Measurements from ENCODE around the gene APBA2. TPM values are rescaled to one million over a fixed set of nuclear protein-coding genes. Genes with fewer than 3 reads are reported as not detected.
A peak's percentile ranks its signal among the peaks of the same experiment; 100 is the strongest.

Gene APBA2
- total RNA-seq, 1 donor from 2014 or later, result 41.0 TPM

GRCh38 chr15:28879551-28879950 lies 6.2 kb upstream of the APBA2 start:
- Mint-ChIP-seq H3K36me3 (ENCODE audit: insufficient read depth) (no peaks in the 10 kb centered on the region), H3K27me3 (peaks cover 14% of the 10 kb centered on the region), H3K27ac (no peak overlapping the region)

DNA sequence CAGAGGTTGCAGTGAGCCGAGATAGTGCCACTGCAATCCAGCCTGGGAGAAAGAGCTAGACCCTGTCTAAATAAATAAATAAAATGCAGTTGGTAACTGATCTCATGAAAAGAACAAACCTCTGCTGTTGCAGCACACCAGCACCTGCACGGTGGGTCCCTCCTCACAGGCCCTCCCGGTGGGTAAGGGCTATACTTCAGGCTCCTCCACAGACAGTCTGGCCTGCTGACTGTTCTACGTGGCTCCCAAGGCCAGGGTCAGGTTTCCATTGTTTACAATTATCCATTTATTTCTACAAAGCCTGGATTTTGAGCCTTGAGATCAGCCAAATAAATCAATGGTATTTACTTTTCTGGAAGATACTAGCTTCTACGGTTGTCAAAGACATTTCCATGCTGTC lies 5.1 kb upstream of the APBA2 start:
- H3K4me3 Mint-ChIP-seq (ENCODE audit: low read depth), result no peak overlapping the region
- H3K4me1 Mint-ChIP-seq (ENCODE audit: low read depth), result peaks cover 8% of the 10 kb centered on the region
- no peak overlapping the region for H3K27ac Mint-ChIP-seq
- H3K27me3 Mint-ChIP-seq, result peaks cover 11% of the 10 kb centered on the region
- H3K9me3 Mint-ChIP-seq (ENCODE audit: low read depth), result no peaks in the 10 kb centered on the region
- TF ChIP-seq, protein P1, sequence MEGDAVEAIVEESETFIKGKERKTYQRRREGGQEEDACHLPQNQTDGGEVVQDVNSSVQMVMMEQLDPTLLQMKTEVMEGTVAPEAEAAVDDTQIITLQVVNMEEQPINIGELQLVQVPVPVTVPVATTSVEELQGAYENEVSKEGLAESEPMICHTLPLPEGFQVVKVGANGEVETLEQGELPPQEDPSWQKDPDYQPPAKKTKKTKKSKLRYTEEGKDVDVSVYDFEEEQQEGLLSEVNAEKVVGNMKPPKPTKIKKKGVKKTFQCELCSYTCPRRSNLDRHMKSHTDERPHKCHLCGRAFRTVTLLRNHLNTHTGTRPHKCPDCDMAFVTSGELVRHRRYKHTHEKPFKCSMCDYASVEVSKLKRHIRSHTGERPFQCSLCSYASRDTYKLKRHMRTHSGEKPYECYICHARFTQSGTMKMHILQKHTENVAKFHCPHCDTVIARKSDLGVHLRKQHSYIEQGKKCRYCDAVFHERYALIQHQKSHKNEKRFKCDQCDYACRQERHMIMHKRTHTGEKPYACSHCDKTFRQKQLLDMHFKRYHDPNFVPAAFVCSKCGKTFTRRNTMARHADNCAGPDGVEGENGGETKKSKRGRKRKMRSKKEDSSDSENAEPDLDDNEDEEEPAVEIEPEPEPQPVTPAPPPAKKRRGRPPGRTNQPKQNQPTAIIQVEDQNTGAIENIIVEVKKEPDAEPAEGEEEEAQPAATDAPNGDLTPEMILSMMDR (IDR thresholded peaks at IDR 0.05; ENCODE audit: unreplicated experiment), result no peak
- H3K36me3 Mint-ChIP-seq (ENCODE audit: insufficient read depth), result no peaks in the 10 kb centered on the region
- no peak for DNase-seq (ENCODE audit: low spot score, unreplicated experiment)

More at GRCh38 chr15:28879551-28879950, 6.2 kb upstream of the APBA2 start:
- Mint-ChIP-seq H3K4me1 (ENCODE audit: low read depth) (peaks cover 9% of the 10 kb centered on the region), H3K9me3 (ENCODE audit: low read depth) (no peaks in the 10 kb centered on the region), H3K4me3 (ENCODE audit: low read depth) (no peak overlapping the region)
- DNase-seq (ENCODE audit: low spot score, unreplicated experiment), result no peak
- TF ChIP-seq, protein P1 (IDR thresholded peaks at IDR 0.05; ENCODE audit: unreplicated experiment), result no peak

GRCh38 chr15:28881170-28881569 lies 4.6 kb upstream of the APBA2 start:
- Mint-ChIP-seq H3K4me3 (ENCODE audit: low read depth) (no peak overlapping the region), H3K27me3 (peaks cover 8% of the 10 kb centered on the region), H3K4me1 (ENCODE audit: low read depth) (peaks cover 6% of the 10 kb centered on the region), H3K27ac (peak overlapping the region; percentile 87), H3K36me3 (ENCODE audit: insufficient read depth) (no peaks in the 10 kb centered on the region), H3K9me3 (ENCODE audit: low read depth) (no peaks in the 10 kb centered on the region)
- no peak for DNase-seq (ENCODE audit: low spot score, unreplicated experiment)
- TF ChIP-seq, protein P1 (IDR thresholded peaks at IDR 0.05; ENCODE audit: unreplicated experiment), result no peak

DNA sequence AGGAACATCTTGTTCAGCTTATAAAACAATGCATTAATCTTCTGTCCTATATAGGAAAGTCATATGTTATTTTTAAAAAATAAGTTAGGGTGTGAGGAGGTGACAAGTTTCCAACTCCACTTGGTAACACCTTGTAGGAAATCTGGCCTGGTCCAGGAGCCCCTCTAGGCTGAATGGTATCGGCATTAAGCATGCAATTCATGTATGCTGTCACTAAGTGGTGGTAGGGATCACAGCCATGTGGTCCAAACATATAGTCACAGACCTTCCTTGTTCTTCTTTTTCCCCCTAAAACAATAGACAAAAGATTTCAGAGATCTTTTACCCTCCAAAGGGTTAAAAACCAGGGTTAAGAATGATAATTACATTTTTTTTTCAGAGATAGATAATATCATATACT lies 4.2 kb upstream of the APBA2 start:
- TF ChIP-seq, protein P1 (IDR thresholded peaks at IDR 0.05; ENCODE audit: unreplicated experiment), result no peak
- no peaks in the 10 kb centered on the region for H3K9me3 Mint-ChIP-seq (ENCODE audit: low read depth)
- DNase-seq (ENCODE audit: low spot score, unreplicated experiment), result no peak
- H3K36me3 Mint-ChIP-seq (ENCODE audit: insufficient read depth), result no peaks in the 10 kb centered on the region
- H3K27me3 Mint-ChIP-seq, result peaks cover 8% of the 10 kb centered on the region
- H3K4me1 Mint-ChIP-seq (ENCODE audit: low read depth), result peaks cover 6% of the 10 kb centered on the region
- H3K27ac Mint-ChIP-seq, result no peak overlapping the region
- H3K4me3 Mint-ChIP-seq (ENCODE audit: low read depth), result no peak overlapping the region

DNA sequence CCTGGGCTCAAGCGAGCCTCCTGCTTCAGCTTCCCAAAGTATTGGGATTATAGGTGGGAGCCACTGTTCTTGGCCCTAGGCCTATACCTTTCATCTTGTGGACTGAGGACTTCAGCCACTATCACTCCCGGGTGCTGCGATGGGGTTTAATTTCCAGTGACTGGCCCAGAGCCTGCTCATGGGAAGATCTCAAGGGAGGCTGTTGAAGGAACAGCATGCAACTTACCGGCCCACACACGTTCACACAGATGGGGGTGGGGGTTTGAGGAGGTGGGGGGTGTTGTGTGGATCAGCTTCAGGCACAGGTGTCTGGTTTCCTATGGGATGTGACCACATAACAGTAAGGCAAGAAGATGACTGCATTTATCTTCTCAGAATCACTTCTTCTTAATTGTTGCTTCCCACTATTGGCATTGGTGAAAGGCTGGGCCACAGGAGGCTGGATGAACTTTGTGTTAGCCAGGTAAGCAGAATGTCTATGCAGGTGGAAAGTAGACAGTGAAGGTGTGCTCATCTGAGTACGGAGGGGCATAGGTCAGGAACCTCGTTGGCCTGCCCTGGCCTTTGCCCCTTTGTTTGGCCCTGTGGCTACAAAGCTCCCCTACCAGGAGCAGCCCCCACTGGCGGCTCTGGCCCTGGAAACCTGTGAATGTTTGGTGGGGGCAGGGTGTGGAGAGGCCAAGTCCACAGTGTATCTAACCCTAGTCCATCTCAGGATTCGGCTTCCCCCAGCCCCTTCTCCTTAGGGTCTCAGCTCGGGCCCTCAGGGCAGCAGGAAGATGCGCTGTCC lies 1.4 kb upstream of the APBA2 start:
- H3K4me3 Mint-ChIP-seq (ENCODE audit: low read depth), result peak overlapping the region; percentile 67
- H3K4me1 Mint-ChIP-seq (ENCODE audit: low read depth), result peaks cover 14% of the 10 kb centered on the region
- TF ChIP-seq, protein P1 (IDR thresholded peaks at IDR 0.05; ENCODE audit: unreplicated experiment), result no peak
- H3K27ac Mint-ChIP-seq, result no peak overlapping the region
- no peaks in the 10 kb centered on the region for H3K36me3 Mint-ChIP-seq (ENCODE audit: insufficient read depth)
- H3K27me3 Mint-ChIP-seq, result peaks cover 9% of the 10 kb centered on the region
- no peaks in the 10 kb centered on the region for H3K9me3 Mint-ChIP-seq (ENCODE audit: low read depth)
- no peak for DNase-seq (ENCODE audit: low spot score, unreplicated experiment)

All from progenitor cell of endocrine pancreas (in vitro differentiated cells).